ENCODE data around the gene CDH4. TPM values are rescaled to one million over a fixed set of nuclear protein-coding genes. Genes with fewer than 3 reads are reported as not detected.

Gene CDH4
- total RNA-seq, 4 donors from 2014 or later = 0.71 to 4.2 (median 2.9) TPM

GRCh38 chr20:61408951-61409740, 157.1 kb downstream of the CDH4 start:
- DNase-seq (ENCODE audit: low spot score in 2 of 2) = no peak
- intact Hi-C loops (cut with DNase I; ENCODE audit: low total_unique reads) = no loop called here
- TF ChIP-seq POLR2A (IDR thresholded peaks at IDR 0.05) (no peak), CTCF (IDR thresholded peaks at IDR 0.05) (no peak)
- no peak overlapping the region for H3K4me3 ChIP-seq (ENCODE audit: low read depth, poor library complexity, severe bottlenecking)
- 79 to 82% methylated on average over 20 of the region's 20 CpGs for WGBS, 2 donors

DNA sequence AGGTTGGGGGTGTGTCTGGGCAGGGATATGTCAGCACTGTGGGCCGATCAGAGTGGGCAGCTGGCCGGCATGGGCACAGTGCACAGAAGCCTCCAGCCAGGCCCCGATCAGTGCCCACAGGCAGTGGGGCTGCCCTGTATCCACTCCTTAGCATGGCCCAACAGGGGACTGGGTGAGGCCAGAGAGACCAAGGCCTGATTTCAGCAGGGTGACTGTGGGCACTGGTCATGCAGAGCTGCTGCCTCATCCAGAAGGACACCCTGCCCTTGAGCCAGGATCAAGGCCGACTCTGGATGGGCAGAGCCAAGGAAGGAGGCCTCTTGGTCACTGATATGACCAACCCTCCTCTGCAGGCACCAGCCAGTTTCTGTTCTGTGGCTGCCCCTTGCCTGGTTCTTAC, 159.7 kb downstream of the CDH4 start:
- 85 to 90% methylated on average over 4 of the region's 4 CpGs for WGBS, 2 donors
- intact Hi-C loops (cut with DNase I; ENCODE audit: low total_unique reads) = no loop called here
- TF ChIP-seq POLR2A (IDR thresholded peaks at IDR 0.05) (no peak), CTCF (IDR thresholded peaks at IDR 0.05) (no peak)
- H3K4me3 ChIP-seq (ENCODE audit: low read depth, poor library complexity, severe bottlenecking) = no peak overlapping the region
- DNase-seq (ENCODE audit: low spot score in 2 of 2) = no peak

DNA sequence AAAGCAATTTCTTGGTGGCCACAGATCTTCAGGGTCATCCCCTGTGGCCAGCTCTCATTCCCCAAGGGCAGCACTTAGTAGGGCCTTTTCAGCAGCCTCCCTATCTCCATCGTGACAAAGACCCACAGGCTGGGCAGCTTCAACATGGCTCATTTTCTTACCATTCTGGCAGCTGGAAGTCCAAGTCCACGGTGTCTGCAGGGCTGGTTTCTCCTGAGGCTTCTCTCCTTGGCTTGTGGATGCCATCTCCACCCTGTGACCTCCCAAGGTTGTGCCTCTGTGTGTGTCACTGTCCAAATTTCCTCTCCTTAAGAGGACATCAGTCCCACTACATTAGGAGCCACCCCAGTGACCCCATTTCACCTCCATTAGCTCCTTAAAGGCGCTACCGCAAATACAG, 161.7 kb downstream of the CDH4 start:
- DNase-seq (ENCODE audit: low spot score in 2 of 2) = no peak

DNA sequence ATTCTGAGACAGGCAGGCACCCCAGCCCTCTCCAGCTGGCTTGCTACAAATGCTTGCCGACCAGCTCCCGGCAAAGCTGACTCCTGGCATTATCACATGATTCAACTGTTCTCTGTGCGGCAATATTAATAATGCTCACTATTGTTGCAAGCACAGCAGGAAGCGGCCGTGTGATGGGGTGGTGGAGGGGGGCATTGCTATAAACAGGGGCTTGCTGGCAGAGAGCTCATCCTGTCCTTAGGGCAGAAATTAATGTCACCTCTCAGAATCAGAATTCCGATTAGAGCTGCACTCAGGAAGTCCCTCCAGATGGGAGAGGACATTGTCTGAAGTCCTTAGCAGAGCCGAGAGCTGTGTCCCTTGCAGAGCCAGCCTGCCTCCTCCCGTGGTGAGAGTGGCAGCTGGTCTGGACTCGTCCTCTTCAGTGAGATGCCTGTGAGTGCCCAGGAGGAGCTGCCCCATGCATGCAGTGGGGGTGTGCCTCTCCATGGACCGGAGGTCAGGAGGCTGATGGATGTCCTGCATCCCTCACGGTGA, 162.5 kb downstream of the CDH4 start:
- no peak overlapping the region for H3K4me3 ChIP-seq (ENCODE audit: low read depth, poor library complexity, severe bottlenecking)
- WGBS, 2 donors = 61 to 74% methylated on average over 10 to 11 of the region's 11 CpGs
- intact Hi-C loops (cut with DNase I; ENCODE audit: low total_unique reads) = no loop called here
- DNase-seq (ENCODE audit: low spot score in 2 of 2) = no peak
- TF ChIP-seq CTCF (IDR thresholded peaks at IDR 0.05) (no peak), POLR2A (IDR thresholded peaks at IDR 0.05) (no peak)

More for the DNA sequence above, 161.7 kb downstream of the CDH4 start:
- no peak overlapping the region for H3K4me3 ChIP-seq (ENCODE audit: low read depth, poor library complexity, severe bottlenecking)
- TF ChIP-seq POLR2A (IDR thresholded peaks at IDR 0.05) (no peak), CTCF (IDR thresholded peaks at IDR 0.05) (no peak)
- WGBS, 2 donors = 97 to 99% methylated on average over 4 of the region's 4 CpGs
- intact Hi-C loops (cut with DNase I; ENCODE audit: low total_unique reads) = no loop called here

GRCh38 chr20:61416546-61416945, 164.5 kb downstream of the CDH4 start:
- 88 to 91% methylated on average over 7 of the region's 7 CpGs for WGBS, 2 donors
- intact Hi-C loops (cut with DNase I; ENCODE audit: low total_unique reads) = no loop called here
- no peak overlapping the region for H3K4me3 ChIP-seq (ENCODE audit: low read depth, poor library complexity, severe bottlenecking)
- DNase-seq (ENCODE audit: low spot score in 2 of 2) = no peak
- no peak for TF ChIP-seq POLR2A (IDR thresholded peaks at IDR 0.05)

DNA sequence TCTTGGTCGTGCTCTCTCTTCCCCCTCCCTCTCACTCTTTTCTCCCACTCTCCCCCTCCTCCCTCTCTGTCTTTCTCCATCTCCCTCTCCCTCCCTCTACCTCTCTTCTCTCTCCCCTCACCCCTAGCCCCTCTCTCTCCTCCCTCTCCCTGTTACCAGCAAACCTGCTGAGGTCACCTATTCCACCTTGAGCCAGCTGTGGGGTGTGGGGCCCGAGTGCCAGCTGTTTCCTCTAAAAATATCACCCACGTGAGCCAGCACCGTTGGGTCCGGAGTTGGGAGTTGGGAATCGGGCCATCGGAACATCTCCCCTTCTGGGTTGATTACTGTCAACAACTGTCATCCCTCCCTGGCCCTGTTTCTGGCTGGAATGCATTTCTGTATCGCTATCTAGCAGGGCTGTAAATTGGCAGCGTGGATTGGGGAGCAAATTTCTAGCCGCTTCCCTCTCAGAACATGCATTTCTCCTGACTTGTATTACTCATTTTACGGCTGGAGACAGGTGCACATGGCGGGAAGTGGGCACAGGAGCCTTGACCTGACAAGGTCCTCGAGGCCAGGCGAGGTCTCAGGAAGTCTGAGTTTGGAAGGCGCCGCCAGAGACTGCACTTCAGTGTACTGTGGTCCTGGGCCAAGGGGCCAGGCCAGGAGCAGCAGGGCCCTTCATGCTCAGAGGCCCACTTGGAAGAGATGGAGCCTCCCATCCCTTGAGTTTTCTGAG, 165.3 kb downstream of the CDH4 start:
- 75 to 78% methylated on average over 16 of the region's 16 CpGs for WGBS, 2 donors
- TF ChIP-seq CTCF (IDR thresholded peaks at IDR 0.05) = no peak
- no peak for TF ChIP-seq POLR2A (IDR thresholded peaks at IDR 0.05)
- no peak for DNase-seq (ENCODE audit: low spot score in 2 of 2)
- intact Hi-C loops (cut with DNase I; ENCODE audit: low total_unique reads) = no loop called here
- H3K4me3 ChIP-seq (ENCODE audit: low read depth, poor library complexity, severe bottlenecking) = no peak overlapping the region
